Osteoblast (primary cell): ENCODE data around the gene NID2. TPM values are rescaled to one million over a fixed set of nuclear protein-coding genes. Genes with fewer than 3 reads are reported as not detected.

Source experiments
- DNase-seq: peaks from one replicate; pipeline ENCODE4 v3.0.0; 2011; ENCODE audit warnings: low spot score, mixed read lengths; ENCODE audit not compliant: insufficient read length; ENCODE audit errors: missing footprints
- H2AFZ ChIP-seq: 2 replicates; pipeline ENCODE4 v1.6.0; 2011; ENCODE audit warnings: mild to moderate bottlenecking, low read length
- H3K27ac ChIP-seq: 2 replicates; pipeline ENCODE4 v1.5.1; 2011; ENCODE audit warnings: mild to moderate bottlenecking, low read depth, low read length, moderate library complexity
- H3K27me3 ChIP-seq: 2 replicates; pipeline ENCODE4 v1.6.0; 2012; ENCODE audit warnings: mild to moderate bottlenecking, control low read depth, inconsistent platforms, low read length, moderate library complexity; ENCODE audit not compliant: insufficient read depth
- H3K36me3 ChIP-seq: 2 replicates; pipeline ENCODE4 v1.5.1; 2011; ENCODE audit warnings: mild to moderate bottlenecking, low read length, control low read depth, moderate library complexity; ENCODE audit not compliant: insufficient read depth
- H3K4me1 ChIP-seq: 2 replicates; pipeline ENCODE4 v1.5.1; 2011; ENCODE audit warnings: mild to moderate bottlenecking, low read length, control low read depth, moderate library complexity; ENCODE audit not compliant: insufficient read depth
- H3K4me2 ChIP-seq: 2 replicates; pipeline ENCODE4 v1.6.0; 2011; ENCODE audit warnings: mild to moderate bottlenecking, low read length; ENCODE audit not compliant: insufficient read depth
- H3K4me3 ChIP-seq: fragments of 200-600 bp; sonication (generic); 3 replicates; pipeline ENCODE4 v1.5.1; 2012; ENCODE audit warnings: mild to moderate bottlenecking, low read length, inconsistent platforms; ENCODE audit not compliant: insufficient read depth
- H3K79me2 ChIP-seq: 2 replicates; pipeline ENCODE4 v1.6.0; 2012; ENCODE audit warnings: mild to moderate bottlenecking, low read length, control low read depth, inconsistent platforms; ENCODE audit not compliant: insufficient read depth
- H3K9me3 ChIP-seq: 2 replicates; pipeline ENCODE4 v1.5.1; 2011; ENCODE audit warnings: low read depth, low read length, control low read depth
- H4K20me1 ChIP-seq: 2 replicates; pipeline ENCODE4 v1.6.0; 2012; ENCODE audit warnings: mild to moderate bottlenecking, low read length, control low read depth; ENCODE audit not compliant: insufficient read depth
- total RNA-seq: library from RNA; depleted of rRNA; stranded (reverse); fragments of >200 nt; gene quantifications from 2 replicates; pipeline ENCODE4 v1.2.3, GENCODE V29; 2012
- TF ChIP-seq, protein P1 (sequence below): IDR thresholded peaks from 2 replicates; pipeline ENCODE4 v1.5.1; 2011; ENCODE audit warnings: mild to moderate bottlenecking, low read depth, low read length, moderate library complexity; ENCODE audit errors: extremely low read depth

NID2 gene
- total RNA-seq, 1 donor: 141 TPM

GRCh38 chr14:52106840-52107239 is 38.0 kb upstream of the NID2 start:
- H3K4me1 ChIP-seq: peaks cover 19% of the 10 kb centered on the region
- no peak overlapping the region for H3K4me2 ChIP-seq
- TF ChIP-seq, protein P1, sequence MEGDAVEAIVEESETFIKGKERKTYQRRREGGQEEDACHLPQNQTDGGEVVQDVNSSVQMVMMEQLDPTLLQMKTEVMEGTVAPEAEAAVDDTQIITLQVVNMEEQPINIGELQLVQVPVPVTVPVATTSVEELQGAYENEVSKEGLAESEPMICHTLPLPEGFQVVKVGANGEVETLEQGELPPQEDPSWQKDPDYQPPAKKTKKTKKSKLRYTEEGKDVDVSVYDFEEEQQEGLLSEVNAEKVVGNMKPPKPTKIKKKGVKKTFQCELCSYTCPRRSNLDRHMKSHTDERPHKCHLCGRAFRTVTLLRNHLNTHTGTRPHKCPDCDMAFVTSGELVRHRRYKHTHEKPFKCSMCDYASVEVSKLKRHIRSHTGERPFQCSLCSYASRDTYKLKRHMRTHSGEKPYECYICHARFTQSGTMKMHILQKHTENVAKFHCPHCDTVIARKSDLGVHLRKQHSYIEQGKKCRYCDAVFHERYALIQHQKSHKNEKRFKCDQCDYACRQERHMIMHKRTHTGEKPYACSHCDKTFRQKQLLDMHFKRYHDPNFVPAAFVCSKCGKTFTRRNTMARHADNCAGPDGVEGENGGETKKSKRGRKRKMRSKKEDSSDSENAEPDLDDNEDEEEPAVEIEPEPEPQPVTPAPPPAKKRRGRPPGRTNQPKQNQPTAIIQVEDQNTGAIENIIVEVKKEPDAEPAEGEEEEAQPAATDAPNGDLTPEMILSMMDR: no peak
- H3K79me2 ChIP-seq: no peaks in the 10 kb centered on the region
- DNase-seq: no peak
- H4K20me1 ChIP-seq: no peaks in the 10 kb centered on the region
- peak overlapping the region; percentile 75 for H2AFZ ChIP-seq
- H3K4me3 ChIP-seq: no peak overlapping the region
- H3K36me3 ChIP-seq: no peaks in the 10 kb centered on the region
- no peaks in the 10 kb centered on the region for H3K9me3 ChIP-seq
- no peak overlapping the region for H3K27ac ChIP-seq
- no peaks in the 10 kb centered on the region for H3K27me3 ChIP-seq

- no peaks in the 10 kb centered on the region for H3K9me3 ChIP-seq
- H3K27me3 ChIP-seq: no peaks in the 10 kb centered on the region
- H3K27ac ChIP-seq: no peak overlapping the region
- TF ChIP-seq, protein P1: no peak
- H3K4me1 ChIP-seq: no peaks in the 10 kb centered on the region
- no peak for DNase-seq
- no peaks in the 10 kb centered on the region for H4K20me1 ChIP-seq
- H3K4me2 ChIP-seq: no peak overlapping the region
- H2AFZ ChIP-seq: no peak overlapping the region
- no peaks in the 10 kb centered on the region for H3K36me3 ChIP-seq
- no peak overlapping the region for H3K4me3 ChIP-seq
- no peaks in the 10 kb centered on the region for H3K79me2 ChIP-seq
These were observed 34.6 kb upstream of the NID2 start for GRCh38 chr14:52103416-52103815.

GRCh38 chr14:52095794-52096193 is 26.9 kb upstream of the NID2 start:
- H3K27ac ChIP-seq: no peak overlapping the region
- H3K4me3 ChIP-seq: no peak overlapping the region
- H2AFZ ChIP-seq: no peak overlapping the region
- no peaks in the 10 kb centered on the region for H4K20me1 ChIP-seq
- no peak overlapping the region for H3K4me2 ChIP-seq
- no peaks in the 10 kb centered on the region for H3K27me3 ChIP-seq
- TF ChIP-seq, protein P1: no peak
- no peaks in the 10 kb centered on the region for H3K9me3 ChIP-seq
- H3K36me3 ChIP-seq: no peaks in the 10 kb centered on the region
- no peak for DNase-seq
- H3K4me1 ChIP-seq: no peaks in the 10 kb centered on the region
- H3K79me2 ChIP-seq: no peaks in the 10 kb centered on the region

GRCh38 chr14:52095336-52095735 is 26.5 kb upstream of the NID2 start:
- Histone ChIP-seq H3K4me2 (no peak overlapping the region), H3K4me1 (no peaks in the 10 kb centered on the region), H2AFZ (no peak overlapping the region), H3K9me3 (no peaks in the 10 kb centered on the region), H4K20me1 (no peaks in the 10 kb centered on the region), H3K27ac (no peak overlapping the region), H3K36me3 (no peaks in the 10 kb centered on the region), H3K27me3 (no peaks in the 10 kb centered on the region), H3K79me2 (no peaks in the 10 kb centered on the region), H3K4me3 (no peak overlapping the region)
- no peak for DNase-seq
- TF ChIP-seq, protein P1: no peak
